GM12873 (cell line): ENCODE results near the gene RPRM.

Experiments used
- TF ChIP-seq, protein P1 (sequence below): IDR thresholded peaks from 2 replicates; pipeline ENCODE4 v1.5.1; 2012; ENCODE audit warnings: low read depth, mild to moderate bottlenecking, moderate library complexity, low read length, control low read depth; ENCODE audit not compliant: insufficient read depth; ENCODE audit errors: missing control alignments

The RPRM gene

GRCh38 chr2:153495725-153496124 is 17.2 kb upstream of the RPRM start:
- TF ChIP-seq, protein P1, sequence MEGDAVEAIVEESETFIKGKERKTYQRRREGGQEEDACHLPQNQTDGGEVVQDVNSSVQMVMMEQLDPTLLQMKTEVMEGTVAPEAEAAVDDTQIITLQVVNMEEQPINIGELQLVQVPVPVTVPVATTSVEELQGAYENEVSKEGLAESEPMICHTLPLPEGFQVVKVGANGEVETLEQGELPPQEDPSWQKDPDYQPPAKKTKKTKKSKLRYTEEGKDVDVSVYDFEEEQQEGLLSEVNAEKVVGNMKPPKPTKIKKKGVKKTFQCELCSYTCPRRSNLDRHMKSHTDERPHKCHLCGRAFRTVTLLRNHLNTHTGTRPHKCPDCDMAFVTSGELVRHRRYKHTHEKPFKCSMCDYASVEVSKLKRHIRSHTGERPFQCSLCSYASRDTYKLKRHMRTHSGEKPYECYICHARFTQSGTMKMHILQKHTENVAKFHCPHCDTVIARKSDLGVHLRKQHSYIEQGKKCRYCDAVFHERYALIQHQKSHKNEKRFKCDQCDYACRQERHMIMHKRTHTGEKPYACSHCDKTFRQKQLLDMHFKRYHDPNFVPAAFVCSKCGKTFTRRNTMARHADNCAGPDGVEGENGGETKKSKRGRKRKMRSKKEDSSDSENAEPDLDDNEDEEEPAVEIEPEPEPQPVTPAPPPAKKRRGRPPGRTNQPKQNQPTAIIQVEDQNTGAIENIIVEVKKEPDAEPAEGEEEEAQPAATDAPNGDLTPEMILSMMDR: no peak

DNA sequence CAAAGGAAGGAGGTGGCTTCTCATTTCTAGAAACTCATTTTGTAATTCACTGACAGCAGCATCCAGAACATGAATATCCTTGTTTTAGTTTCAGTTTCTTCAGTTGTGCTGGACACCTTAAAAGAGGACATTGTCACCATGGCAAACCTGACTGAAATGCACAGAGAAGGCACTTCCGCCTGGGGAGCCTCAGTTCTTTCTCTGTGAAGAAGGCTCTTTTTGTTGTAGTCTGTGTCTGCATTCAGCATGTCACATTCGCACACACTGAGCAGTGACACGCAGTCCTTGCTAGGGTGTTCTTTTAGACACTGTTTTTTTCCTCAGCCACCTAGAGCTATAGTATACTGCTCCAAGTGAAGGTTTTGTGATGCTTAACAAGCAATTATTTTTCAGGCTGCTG is 9.5 kb upstream of the RPRM start:
- TF ChIP-seq, protein P1: no peak

DNA sequence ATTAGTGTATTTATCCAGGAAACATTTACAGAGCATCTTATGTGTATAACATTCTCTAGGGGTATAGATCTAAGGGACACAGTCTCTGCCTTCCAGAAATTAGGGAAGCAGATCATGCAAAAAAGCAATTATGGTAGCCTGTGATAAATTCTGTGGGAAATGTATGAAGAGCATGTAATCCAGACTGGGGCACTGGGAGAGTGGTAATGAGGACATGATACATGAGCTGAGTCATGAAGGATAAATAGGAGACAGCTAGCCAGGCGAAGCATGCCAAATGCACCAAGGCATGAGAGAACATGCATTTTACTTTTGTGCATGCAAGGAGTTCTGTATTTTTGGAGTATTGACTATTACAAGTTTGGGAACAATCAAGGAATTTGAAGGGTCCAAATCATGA is 8.9 kb upstream of the RPRM start:
- TF ChIP-seq, protein P1: no peak

DNA sequence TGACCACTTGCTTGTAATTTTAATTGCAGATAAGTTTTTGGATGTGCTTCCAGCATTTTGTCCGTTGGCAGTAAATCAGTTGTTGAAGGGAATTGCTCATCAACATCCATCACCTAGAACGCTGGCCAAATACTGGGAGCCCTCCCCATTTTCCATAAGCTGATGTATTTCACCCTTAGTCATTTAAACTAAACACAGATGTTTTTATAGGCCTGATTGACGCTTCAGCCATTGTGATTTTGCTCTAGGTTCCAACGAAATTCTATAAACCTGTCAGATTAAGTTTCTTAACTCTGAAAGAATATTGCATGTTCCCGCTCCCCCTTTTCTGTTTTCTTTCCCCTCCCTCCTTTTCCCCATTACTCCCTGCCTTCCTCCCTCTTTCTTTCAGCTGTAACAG is 1.0 kb upstream of the RPRM start:
- TF ChIP-seq, protein P1: no peak

GRCh38 chr2:153477636-153478288 is 800 bp downstream of the RPRM start:
- TF ChIP-seq, protein P1: no peak

- TF ChIP-seq, protein P1: peak; percentile 1
Measured at GRCh38 chr2:153476816-153477635, 1.5 kb downstream of the RPRM start.

GRCh38 chr2:153476491-153476815 is 2.1 kb downstream of the RPRM start:
- TF ChIP-seq, protein P1: no peak
